Activated CD4-positive, CD25-positive, alpha-beta regulatory T cell (primary cell): ENCODE data around the gene RIPPLY3.
"Not testable (repeated sequence)": the region's sequence is repeated elsewhere in the genome, so short reads cannot be mapped to it uniquely, and the experiment has no call there.

Experiments
- DNase-seq, 4 experiments: peaks; one replicate each; lab custom pipeline; 2025; lab: John Stamatoyannopoulos, UW

Gene RIPPLY3

GRCh38 chr21:36981049-36981391 lies 25.5 kb upstream of the RIPPLY3 start:
- DNase-seq, result no peak

DNA sequence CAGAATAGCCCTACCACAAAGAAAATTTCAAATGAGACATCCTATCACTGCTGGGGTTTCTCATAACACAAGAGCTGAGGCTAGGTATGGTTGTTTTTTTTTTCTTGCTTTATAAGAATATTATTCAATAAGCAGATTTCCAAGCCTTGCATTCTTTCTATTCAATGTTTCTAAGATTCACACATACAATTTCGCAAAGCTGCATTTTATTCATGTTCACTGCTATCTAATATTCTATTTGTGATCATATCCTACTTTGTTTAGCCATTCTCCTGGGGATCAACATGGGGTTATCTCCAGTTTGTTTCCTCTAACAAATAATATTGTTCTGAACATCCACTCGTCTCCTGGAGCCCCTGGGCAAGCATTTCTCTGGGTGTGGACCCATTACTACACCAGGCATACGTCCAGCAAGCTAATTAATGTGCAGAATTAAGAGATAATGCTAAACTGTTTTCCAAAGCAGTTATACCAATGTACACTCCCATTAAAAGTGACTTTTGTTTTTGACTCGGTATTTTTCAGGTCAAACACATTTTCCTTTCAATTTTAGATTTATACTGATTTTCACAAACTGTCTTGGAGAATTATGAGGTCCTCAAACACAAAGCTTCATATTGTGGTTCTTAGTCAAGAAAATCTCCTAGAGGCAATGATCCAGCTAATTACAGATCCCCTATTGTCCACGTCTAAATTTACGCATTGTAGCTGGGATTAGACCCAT lies 24.4 kb upstream of the RIPPLY3 start:
- no peak for DNase-seq

GRCh38 chr21:36985751-36986594 lies 20.5 kb upstream of the RIPPLY3 start:
- DNase-seq, result no peak

DNA sequence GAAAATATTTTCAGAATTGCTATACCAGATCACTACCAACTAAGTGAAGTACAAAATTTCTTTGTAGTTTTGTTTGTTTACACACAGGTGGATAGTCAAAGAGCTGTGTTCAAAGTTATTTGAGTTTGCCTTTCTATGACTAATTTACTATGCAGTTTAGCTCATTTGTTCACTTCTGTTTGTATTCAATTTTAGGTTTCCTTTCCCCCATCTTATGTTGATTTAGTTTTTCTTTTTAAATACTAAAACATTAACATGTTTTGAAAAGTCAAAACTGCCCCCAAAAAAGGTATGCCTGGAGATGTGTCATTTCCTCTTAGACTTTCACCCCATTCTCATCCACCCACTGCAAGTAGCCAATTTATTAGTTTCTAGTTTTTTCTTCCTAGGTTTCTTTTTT lies 18.7 kb upstream of the RIPPLY3 start:
- no peak for DNase-seq

GRCh38 chr21:36988536-36988935 lies 18.0 kb upstream of the RIPPLY3 start:
- DNase-seq, result no peak

DNA sequence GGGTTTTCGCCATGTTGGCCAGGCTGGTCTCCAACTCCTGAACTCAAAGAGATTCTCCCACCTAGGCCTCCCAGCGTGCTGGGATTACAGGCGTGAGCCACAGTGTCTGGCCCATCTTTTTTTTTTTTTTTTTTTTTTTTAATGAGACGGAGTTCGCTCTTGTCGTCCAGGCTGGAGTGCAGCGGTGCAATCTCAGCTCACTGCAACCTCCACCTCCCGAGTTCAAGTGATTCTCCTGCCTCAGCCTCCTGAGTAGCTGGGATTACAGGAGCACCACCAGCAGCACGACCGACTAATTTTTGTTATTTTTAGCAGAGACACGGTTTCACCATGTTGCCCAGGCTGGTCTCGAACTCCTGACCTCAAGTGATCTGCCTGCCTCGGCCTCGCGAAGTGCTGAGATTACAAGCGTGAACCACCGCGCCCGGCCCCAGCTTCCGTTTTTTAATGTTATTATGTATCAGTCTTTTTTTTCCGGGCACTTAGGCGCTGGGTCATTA lies 17.3 kb upstream of the RIPPLY3 start:
- not testable (repeated sequence) for DNase-seq

- peak; percentile 67 to 79 (median 70) for DNase-seq
These were observed 16.6 kb upstream of the RIPPLY3 start for GRCh38 chr21:36989699-36990507.

- DNase-seq, result no peak
These were observed 15.8 kb upstream of the RIPPLY3 start for GRCh38 chr21:36990508-36991205.

- DNase-seq, result no peak
These were observed 13.8 kb upstream of the RIPPLY3 start for GRCh38 chr21:36992671-36993070.

GRCh38 chr21:36994501-36995158 lies 11.9 kb upstream of the RIPPLY3 start:
- DNase-seq, result no peak

- not testable (repeated sequence) for DNase-seq
These were observed 11.2 kb upstream of the RIPPLY3 start for GRCh38 chr21:36995285-36995684.

DNA sequence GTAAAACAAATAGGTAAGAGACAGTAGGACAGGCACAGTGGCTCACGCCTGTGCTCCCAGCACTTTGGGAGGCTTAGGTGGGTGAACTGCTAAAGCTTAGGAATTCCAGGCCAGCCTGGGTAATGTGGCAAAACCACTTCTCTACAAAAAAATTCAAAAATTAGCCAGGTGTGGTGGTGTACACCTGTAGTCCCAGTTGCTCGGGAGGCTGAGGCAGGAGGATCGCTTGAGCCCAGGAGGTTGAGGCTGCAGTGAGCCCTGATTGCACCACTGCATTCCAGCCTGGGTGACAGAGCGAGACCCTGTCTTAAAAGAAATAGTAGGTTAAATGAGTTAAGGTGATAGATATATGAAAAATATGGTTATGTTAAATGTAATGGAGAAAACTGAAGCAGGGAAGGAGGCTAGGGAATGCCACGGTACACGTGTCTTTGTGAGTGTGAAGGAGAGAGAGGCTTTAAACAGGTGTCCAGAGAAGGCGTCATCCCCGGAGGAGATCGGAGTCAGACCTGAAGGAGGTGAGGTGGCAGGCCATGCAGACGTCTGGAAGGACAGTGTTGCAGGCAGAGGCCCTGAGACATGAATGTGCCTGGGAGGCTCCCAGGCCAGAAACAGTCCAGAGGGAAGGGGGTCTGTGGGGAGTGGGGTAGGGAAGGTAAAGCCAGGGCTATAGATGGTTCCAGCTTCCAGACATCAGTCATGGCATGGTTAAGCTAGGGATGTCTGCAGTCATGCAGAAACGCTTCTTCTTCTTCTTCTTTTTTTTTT lies 7.2 kb upstream of the RIPPLY3 start:
- DNase-seq, result no peak

DNA sequence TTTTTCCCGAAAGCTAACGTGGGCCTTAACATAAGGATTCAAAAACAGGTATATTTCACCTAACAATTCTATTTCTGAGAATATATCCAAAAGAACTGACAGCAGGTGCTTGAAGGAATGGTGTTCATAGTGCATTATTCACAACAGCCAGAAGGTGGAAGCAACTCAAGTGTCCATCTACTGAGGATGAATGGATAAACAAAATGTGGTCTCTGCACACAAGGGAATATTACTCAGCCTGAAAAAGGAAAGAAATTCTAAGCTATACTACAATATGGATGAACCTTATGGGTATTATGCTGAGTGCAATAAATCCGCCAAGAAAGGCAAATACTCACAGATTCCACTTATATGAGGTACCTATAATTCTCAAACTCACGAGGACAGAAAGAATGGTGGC lies 6.1 kb upstream of the RIPPLY3 start:
- no peak for DNase-seq

DNA sequence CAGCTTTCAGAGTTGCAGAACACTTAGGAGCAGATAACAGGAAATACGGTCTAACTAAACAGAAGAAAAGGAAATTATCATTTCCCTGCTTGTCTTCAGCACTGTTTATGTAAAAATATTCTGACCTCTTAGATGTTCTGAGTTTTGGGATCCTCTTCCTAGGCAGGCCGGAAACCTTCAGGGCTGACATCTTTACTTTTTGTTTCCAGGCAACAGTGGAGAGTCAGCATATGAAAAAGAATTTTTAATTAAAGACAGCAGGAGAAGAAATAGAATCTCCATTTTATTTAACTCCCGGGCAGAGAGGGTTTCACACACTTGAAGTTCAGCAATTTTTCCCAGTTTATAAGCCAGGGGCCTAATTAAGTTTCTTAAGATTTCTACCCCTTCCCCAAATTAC lies 5.1 kb upstream of the RIPPLY3 start:
- DNase-seq, result no peak

DNA sequence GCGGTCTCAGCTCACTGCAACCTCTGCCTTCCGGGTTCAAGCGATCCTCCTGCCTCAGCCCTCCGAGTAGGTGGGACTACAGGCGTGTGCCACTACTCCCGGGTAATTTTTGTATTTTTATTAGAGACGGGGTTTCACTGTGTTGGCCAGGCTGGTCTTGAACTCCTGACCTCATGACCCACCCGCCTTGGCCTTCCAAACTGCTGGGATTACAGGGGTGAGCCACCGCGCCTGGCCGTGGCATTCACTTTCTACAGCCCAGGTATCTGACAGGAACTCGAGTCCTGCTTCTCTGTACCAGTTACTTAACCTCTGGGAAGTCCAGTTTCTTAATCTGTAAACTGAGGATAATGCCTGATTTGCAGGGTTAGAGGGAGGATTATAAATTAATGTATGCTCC lies 3.7 kb upstream of the RIPPLY3 start:
- not testable (repeated sequence) for DNase-seq

DNA sequence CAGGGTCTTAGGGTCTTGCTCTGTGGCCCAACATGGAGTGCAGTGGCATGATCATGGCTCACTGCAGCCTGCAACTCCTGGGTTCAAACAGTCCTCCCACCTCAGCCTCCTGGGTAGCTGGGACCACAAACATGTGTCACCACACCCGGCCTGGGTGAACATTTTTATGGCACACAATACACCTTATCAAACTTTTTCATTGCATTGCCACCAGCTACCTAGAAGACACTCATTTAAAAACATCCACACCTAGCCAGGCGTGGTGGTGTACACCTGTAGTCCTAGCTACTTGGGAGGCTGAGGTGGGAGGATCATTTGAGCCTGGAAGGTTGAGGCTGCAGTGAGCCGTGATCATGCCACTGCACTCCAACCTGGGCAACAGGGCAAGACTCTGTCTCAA lies 2.6 kb upstream of the RIPPLY3 start:
- not testable (repeated sequence) for DNase-seq

- no peak for DNase-seq
These were observed 685 bp upstream of the RIPPLY3 start for GRCh38 chr21:37005548-37006485.

GRCh38 chr21:37008724-37009123 lies 2.2 kb downstream of the RIPPLY3 start:
- no peak for DNase-seq

DNA sequence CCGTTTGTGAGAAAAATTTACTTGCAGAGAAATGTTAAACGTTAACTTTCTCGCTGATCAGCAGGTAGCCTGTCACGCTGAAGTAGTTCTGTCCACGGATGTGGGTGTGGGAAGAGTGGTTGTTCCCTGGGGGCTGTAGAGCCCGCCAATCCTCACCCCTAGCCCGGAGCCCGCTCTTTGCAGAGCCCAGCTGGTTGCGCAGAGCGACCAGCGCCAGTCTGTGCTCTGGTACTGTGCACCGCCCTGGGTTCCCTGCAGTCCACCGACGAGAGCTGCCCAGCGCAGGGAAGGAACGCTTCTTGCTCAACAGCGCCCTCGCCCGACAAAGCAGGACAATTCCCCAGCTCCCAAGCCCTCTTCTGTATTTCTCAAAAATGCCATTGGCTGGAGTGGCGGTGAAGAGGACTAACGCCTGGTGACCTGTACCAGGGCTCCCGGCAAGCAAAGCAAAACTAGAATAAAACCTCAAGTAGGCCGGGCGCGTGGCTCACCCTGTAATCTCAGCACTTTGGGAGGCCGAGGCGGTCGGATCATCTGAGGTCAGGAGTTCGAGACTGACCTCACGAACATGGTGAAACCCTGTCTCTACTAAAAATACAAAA lies 3.3 kb downstream of the RIPPLY3 start:
- peak; percentile 52 to 58 (median 53) for DNase-seq
